H1 (cell line): ENCODE data around the gene FOXC1. TPM values are rescaled to one million over a fixed set of nuclear protein-coding genes. Genes with fewer than 3 reads are reported as not detected.

ENCODE experiments used
- BACH1 ChIP-seq: IDR thresholded peaks from 2 replicates; pipeline ENCODE4 v1.6.1; 2012; ENCODE audit warnings: low read length, improper control_type of control experiment
- BCL11A ChIP-seq, 2 experiments: IDR thresholded peaks; one replicate each; pipeline ENCODE4 v1.6.1; 2011; ENCODE audit warnings: low read depth in 2 of 2, low read length in 2 of 2, mild to moderate bottlenecking in 2 of 2
- CBX5 ChIP-seq: fragments of 300-800, 300-1000 bp; sonication (generic); IDR thresholded peaks from 2 replicates; pipeline ENCODE4 v1.7.1; 2016; ENCODE audit warnings: antibody characterized with exemption, low read length, low read depth
- EZH2 ChIP-seq: fragments of 200-600 bp; sonication (generic); IDR thresholded peaks from 2 replicates; pipeline ENCODE4 v1.7.1; 2012; ENCODE audit warnings: low read depth, mild to moderate bottlenecking, moderate library complexity, low read length, inconsistent platforms; ENCODE audit not compliant: severe bottlenecking
- GTF2F1 ChIP-seq: IDR thresholded peaks from 2 replicates; pipeline ENCODE4 v1.6.1; 2012; ENCODE audit warnings: low read depth, low read length, improper control_type of control experiment, borderline replicate concordance
- PHF8 ChIP-seq: fragments of 200-600 bp; sonication (generic); conservative IDR thresholded peaks from 2 replicates; pipeline ENCODE4 v1.7.1; 2012; ENCODE audit warnings: low read depth, mild to moderate bottlenecking, inconsistent platforms, low read length, moderate library complexity
- POLR2A ChIP-seq, 2 experiments: IDR thresholded peaks; 1 replicate in 1 of 2; 2 replicates in 1 of 2; pipeline ENCODE4 v1.6.1; 2011; ENCODE audit warnings: low read depth in 2 of 2, low read length in 2 of 2, mild to moderate bottlenecking in 2 of 2; ENCODE audit errors: control extremely low read depth in 1 of 2
- POLR2AphosphoS5 ChIP-seq: IDR thresholded peaks from 2 replicates; pipeline ENCODE4 v1.6.1; 2011; ENCODE audit warnings: low read depth, low read length
- RBBP5 ChIP-seq: IDR thresholded peaks from 2 replicates; pipeline ENCODE4 v1.7.1; 2012; ENCODE audit warnings: low read depth, mild to moderate bottlenecking, inconsistent platforms, low read length, moderate library complexity, borderline replicate concordance
- RFX5 ChIP-seq: IDR thresholded peaks from 2 replicates; pipeline ENCODE4 v1.6.1; 2011; ENCODE audit warnings: low read depth, low read length, improper control_type of control experiment, borderline replicate concordance
- RXRA ChIP-seq: IDR thresholded peaks from 2 replicates; pipeline ENCODE4 v1.6.1; 2011; ENCODE audit warnings: low read depth, mild to moderate bottlenecking, low read length, moderate library complexity; ENCODE audit not compliant: insufficient read depth
- SAP30 ChIP-seq: fragments of 300-600 bp; sonication (generic); IDR thresholded peaks from 2 replicates; pipeline ENCODE4 v1.7.1; 2012; ENCODE audit warnings: low read length, moderate library complexity, mild to moderate bottlenecking, inconsistent platforms; ENCODE audit not compliant: insufficient read depth, insufficient replicate concordance
- SP1 ChIP-seq: IDR thresholded peaks from 2 replicates; pipeline ENCODE4 v1.6.1; 2011; ENCODE audit warnings: low read depth, low read length
- SUZ12 ChIP-seq: fragments of 200-600 bp; sonication (generic); IDR thresholded peaks from 2 replicates; pipeline ENCODE4 v1.6.1; 2012; ENCODE audit warnings: mild to moderate bottlenecking, inconsistent platforms, low read length, moderate library complexity, mixed read lengths
- YY1 ChIP-seq: IDR thresholded peaks from 2 replicates; pipeline ENCODE4 v1.6.1; 2011; ENCODE audit warnings: low read depth, mild to moderate bottlenecking, low read length
- ZNF274 ChIP-seq: IDR thresholded peaks from 2 replicates; pipeline ENCODE4 v1.7.0; 2012; ENCODE audit warnings: low read length, borderline replicate concordance; ENCODE audit errors: extremely low read depth
- polyA plus RNA-seq, 7 experiments: library from polyadenylated mRNA; depleted of rRNA in 3 of 7; stranded (reverse) in 5 of 7; unstranded in 2 of 7; fragments of >200 nt in 5 of 7; fragments of 200-250 nt in 2 of 7; gene quantifications; 1 replicate in 5 of 7; 2 replicates in 1 of 7; 4 replicates in 1 of 7; pipeline versions ENCODE4 v1.2.1 to v1.2.3, GENCODE V29; 2011 to 2013; ENCODE audit warnings: missing spikeins in 2 of 7, mixed read lengths in 2 of 7
- total RNA-seq: library from RNA; stranded (reverse); fragmentation: NEBNext Ultra II Directional; extraction: Animal tissue kit (Norgen Biotek cat#: 25700); gene quantifications from 2 replicates; pipeline ENCODE4 v1.2.1, GENCODE V29; 2021
- TF ChIP-seq, protein P1 (sequence below): IDR thresholded peaks from 2 replicates; pipeline ENCODE4 v1.6.1; 2012; ENCODE audit warnings: inconsistent platforms

Gene FOXC1
- total and polyA plus RNA-seq, 2 of the 8 experiments (the other 6 are each of a cell fraction or from before 2014, with no cell fraction given), result 0.22 TPM; not detected in 1

GRCh38 chr6:1619673-1620503, 10.2 kb downstream of the FOXC1 start (continued):
- TF ChIP-seq SAP30 (no peak), SUZ12 (peak; percentile 77), BACH1 (no peak), POLR2AphosphoS5 (no peak), EZH2 (no peak), BCL11A (IDR thresholded peaks at IDR 0.05; ENCODE audit: low read depth in 2 of 2, low read length in 2 of 2) (no peak), GTF2F1 (no peak), ZNF274 (no peak), CBX5 (no peak), RXRA (no peak), RBBP5 (peak; percentile 52; the same call in 1 of the 2 replicates), RFX5 (no peak), POLR2A (IDR thresholded peaks at IDR 0.05; ENCODE audit: control extremely low read depth in 1 of 2, low read depth in 2 of 2, low read length in 2 of 2) (no peak), YY1 (no peak), SP1 (no peak), PHF8 (no peak)
- TF ChIP-seq, protein P1, sequence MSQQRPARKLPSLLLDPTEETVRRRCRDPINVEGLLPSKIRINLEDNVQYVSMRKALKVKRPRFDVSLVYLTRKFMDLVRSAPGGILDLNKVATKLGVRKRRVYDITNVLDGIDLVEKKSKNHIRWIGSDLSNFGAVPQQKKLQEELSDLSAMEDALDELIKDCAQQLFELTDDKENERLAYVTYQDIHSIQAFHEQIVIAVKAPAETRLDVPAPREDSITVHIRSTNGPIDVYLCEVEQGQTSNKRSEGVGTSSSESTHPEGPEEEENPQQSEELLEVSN, result peak; percentile 73
